ENCODE data around the gene PTMS. TPM values are rescaled to one million over a fixed set of nuclear protein-coding genes. Genes with fewer than 3 reads are reported as not detected.

PTMS gene
- total RNA-seq, 2 experiments from 2014 or later = 87.1 to 97.7 TPM

DNA sequence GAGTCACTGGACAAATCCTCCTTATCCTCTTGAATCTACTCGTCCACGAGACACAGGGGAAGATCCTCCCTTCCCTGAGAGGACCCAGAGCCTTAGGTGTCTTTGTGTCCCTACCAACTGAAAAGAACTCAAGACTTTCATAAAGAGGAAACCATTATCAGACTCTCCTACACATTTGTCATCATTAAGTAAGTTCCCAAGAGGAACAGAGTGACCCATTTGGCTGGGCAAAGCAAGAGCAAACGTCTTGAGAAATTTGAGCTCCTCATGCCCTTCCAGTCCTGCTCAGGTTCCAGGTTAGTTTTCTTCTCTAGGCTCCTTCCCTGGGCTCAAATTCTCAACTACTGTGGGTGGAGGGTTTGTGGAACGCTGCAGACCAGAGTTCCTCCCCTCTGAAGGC is 18.9 kb upstream of the PTMS start:
- POLR2A ChIA-PET = no interaction called here
- CTCF ChIA-PET = interaction anchor here (1.4 kb wide), 1 partner anchor 19 kb away, joined by 3 read pairs; the partner anchor contains the start of gene PTMS

DNA sequence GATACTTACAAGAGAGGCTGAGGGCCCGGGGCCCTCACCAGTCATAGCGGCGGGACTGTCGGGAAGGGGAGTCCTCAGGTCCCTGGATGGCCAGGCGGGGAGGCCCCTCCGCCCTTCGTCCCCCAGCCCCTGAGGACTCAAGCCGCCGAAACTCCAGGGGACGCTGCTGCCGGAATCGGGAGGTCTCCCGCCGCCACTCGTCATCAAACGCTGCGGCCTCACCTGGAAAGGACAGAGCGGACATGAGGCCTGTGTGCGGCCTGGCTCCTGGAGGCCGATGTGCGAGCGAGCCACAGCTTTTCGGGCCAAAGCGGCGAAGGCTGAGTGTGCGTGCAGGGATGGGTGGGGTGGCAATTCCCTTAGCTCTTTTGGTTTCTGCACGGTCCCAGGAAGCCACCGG is 17.4 kb upstream of the PTMS start:
- POLR2A ChIA-PET = no interaction called here
- CTCF ChIA-PET = no interaction called here

- ChIA-PET CTCF (interaction anchor here (5.7 kb wide), 1 partner anchor 23 kb away, joined by 85 read pairs; the partner anchor contains the start of gene LAG3), POLR2A (no interaction called here)
Observed at GRCh38 chr12:6750506-6750905, 15.7 kb upstream of the PTMS start.

DNA sequence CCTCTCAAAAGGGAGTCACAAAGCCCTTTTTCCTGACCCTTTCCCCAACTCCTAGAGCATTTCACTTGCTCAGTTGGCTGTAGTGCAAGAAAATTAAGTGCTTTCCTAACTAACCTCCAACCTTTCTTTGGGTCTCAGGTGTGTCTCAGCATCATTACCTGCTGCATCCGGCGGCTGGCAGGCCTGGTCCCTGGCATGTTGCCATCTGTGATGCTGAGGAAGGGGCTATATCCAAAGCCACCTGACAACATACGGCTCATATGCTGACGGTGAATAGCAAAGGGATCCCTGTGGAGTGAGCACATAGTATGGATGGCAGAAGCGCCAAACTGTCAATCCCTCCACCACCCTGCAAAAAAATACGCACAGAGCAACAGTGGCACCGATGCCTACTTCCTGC is 14.4 kb upstream of the PTMS start:
- POLR2A ChIA-PET = interaction anchor here (1.9 to 2.8 kb wide), 4 partner anchors 27 to 62 kb away, joined by 9 to 29 read pairs (median 10); partner anchors contain the start of genes COPS7A and ZNF384
- CTCF ChIA-PET = interaction anchor here (1.2 to 5.7 kb wide), 7 partner anchors 14 to 115 kb away, joined by 3 to 91 read pairs (median 26); partner anchors contain the start of genes COPS7A, GPR162, LAG3 and P3H3

- CTCF ChIA-PET = interaction anchor here (0.7 to 5.7 kb wide), 20 partner anchors 8 to 185 kb away, joined by 3 to 91 read pairs (median 6); partner anchors contain the start of genes CD4, CDCA3, COPS7A and GPR162
- POLR2A ChIA-PET = interaction anchor here (0.6 to 2.8 kb wide), 15 partner anchors 9 to 301 kb away, joined by 3 to 39 read pairs (median 6); partner anchors contain the start of genes COPS7A, PTMS, SPSB2 and TAPBPL
Observed at GRCh38 chr12:6752167-6752920, 13.8 kb upstream of the PTMS start.

GRCh38 chr12:6752921-6753771 is 13.0 kb upstream of the PTMS start, which contains the start of gene MLF2:
TSS of gene MLF2 (minus strand) at chr12:6753141. CDS start at chr12:6752334, 807 bp downstream.
- ChIA-PET CTCF (interaction anchor here (0.6 to 5.7 kb wide), 30 partner anchors 9 to 186 kb away, joined by 3 to 91 read pairs (median 4); partner anchors contain the start of genes CD4, CDCA3, COPS7A and GPR162), POLR2A (interaction anchor here (0.6 to 2.8 kb wide), 20 partner anchors 10 to 301 kb away, joined by 3 to 39 read pairs (median 4); partner anchors contain the start of genes COPS7A, PTMS, SPSB2 and TAPBPL)

DNA sequence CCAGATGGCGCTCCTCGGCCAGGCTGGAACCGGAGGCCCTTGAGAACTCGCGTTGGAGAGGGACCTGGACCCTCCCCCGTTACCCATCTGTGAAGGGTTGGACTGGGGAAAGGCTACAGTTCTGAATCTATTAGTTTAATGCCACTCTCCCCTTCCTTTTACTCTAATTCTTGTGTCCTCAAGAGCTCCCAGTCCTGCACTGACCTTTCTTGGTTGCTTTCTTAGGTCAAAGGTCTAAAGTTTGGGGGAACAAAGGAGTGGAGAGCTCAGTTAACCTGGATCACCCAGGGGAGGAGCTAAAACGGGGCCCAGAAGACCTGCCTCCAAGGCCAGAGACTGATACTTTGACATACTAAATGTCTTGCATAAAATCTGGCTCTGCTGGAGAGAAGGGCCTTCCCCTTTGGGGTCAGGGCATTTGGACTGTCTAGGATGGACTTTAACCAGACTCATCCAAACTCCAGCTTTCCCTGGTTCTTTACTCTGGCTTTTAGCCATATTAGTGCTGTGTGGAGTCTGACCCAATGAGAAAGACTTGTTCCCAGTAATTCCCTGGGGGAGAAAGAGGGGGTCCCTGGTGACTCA is 12.3 kb upstream of the PTMS start:
- ChIA-PET POLR2A (interaction anchor here (0.9 to 2.8 kb wide), 14 partner anchors 11 to 302 kb away, joined by 3 to 39 read pairs (median 8); partner anchors contain the start of genes COPS7A, PTMS, SPSB2 and TAPBPL), CTCF (interaction anchor here (0.6 to 5.7 kb wide), 22 partner anchors 9 to 159 kb away, joined by 3 to 91 read pairs (median 6); partner anchors contain the start of genes CD4, CDCA3, COPS7A and GPR162)

DNA sequence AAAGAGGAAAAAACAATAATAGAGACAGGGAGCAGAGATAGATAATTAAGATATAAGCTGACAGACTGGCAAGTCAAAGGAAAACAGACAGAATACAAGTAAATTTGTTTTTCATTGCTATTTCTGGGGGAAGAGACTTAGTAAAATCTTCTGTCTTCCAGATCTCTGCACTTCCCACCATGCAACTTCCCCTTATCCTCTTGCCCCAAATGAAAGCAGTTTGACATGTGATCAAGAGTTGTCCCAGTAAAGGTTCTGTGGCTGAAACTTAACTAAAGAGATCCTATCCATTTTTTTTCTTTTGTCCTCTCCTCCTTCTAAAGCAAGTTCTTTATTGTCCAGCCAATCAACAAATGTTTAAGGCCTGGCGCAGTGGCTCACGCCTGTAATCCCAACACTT is 11.8 kb upstream of the PTMS start:
- ChIA-PET POLR2A (interaction anchor here (2.3 to 2.8 kb wide), 4 partner anchors 12 to 98 kb away, joined by 12 to 39 read pairs (median 22); partner anchors contain the start of genes COPS7A, PTMS and USP5), CTCF (interaction anchor here (0.6 to 5.7 kb wide), 18 partner anchors 8 to 124 kb away, joined by 3 to 91 read pairs (median 8); partner anchors contain the start of genes CD4, CDCA3, COPS7A and GPR162)

GRCh38 chr12:6757028-6757690 is 9.0 kb upstream of the PTMS start:
- ChIA-PET POLR2A (no interaction called here), CTCF (interaction anchor here (1.6 to 1.8 kb wide), 3 partner anchors 8 to 116 kb away, joined by 3 to 4 read pairs (median 4); partner anchors contain the start of gene SPSB2)

- POLR2A ChIA-PET = no interaction called here
- CTCF ChIA-PET = interaction anchor here (1.6 to 2.6 kb wide), 4 partner anchors 8 to 114 kb away, joined by 3 to 9 read pairs (median 5); partner anchors contain the start of gene SPSB2
Observed at GRCh38 chr12:6758506-6759095, 7.6 kb upstream of the PTMS start.

- CTCF ChIA-PET = interaction anchor here (0.6 to 2.6 kb wide), 5 partner anchors 15 to 126 kb away, joined by 3 to 9 read pairs (median 4); no protein-coding TSS in a partner anchor
- POLR2A ChIA-PET = no interaction called here
Observed at GRCh38 chr12:6759741-6760140, 6.4 kb upstream of the PTMS start.

DNA sequence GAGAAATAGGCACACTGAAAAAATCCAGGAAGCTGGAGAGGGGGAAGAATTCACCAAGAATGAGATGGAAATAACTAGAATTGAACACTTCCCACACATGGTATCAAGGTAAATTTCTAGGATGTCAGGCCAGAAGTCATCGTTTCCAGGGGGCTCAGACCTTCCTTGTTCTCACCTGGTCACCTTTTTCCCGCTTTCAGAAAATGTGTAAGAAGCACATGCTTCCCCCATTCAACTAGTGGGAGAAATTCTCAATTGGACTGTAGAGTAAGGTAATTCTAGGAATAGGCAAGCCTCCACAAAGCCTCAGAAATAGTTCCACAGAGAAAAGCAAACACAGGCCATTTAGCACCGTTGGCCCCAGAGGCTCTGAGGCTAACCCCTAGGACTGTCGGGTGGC is 2.8 kb upstream of the PTMS start:
- ChIA-PET CTCF (interaction anchor here (1.9 kb wide), 1 partner anchor 10 kb away, joined by 9 read pairs; the partner anchor contains the start of gene MLF2), POLR2A (interaction anchor here (0.7 kb wide), 1 partner anchor 74 kb away, joined by 10 read pairs; the partner anchor contains the start of gene ZNF384)

DNA sequence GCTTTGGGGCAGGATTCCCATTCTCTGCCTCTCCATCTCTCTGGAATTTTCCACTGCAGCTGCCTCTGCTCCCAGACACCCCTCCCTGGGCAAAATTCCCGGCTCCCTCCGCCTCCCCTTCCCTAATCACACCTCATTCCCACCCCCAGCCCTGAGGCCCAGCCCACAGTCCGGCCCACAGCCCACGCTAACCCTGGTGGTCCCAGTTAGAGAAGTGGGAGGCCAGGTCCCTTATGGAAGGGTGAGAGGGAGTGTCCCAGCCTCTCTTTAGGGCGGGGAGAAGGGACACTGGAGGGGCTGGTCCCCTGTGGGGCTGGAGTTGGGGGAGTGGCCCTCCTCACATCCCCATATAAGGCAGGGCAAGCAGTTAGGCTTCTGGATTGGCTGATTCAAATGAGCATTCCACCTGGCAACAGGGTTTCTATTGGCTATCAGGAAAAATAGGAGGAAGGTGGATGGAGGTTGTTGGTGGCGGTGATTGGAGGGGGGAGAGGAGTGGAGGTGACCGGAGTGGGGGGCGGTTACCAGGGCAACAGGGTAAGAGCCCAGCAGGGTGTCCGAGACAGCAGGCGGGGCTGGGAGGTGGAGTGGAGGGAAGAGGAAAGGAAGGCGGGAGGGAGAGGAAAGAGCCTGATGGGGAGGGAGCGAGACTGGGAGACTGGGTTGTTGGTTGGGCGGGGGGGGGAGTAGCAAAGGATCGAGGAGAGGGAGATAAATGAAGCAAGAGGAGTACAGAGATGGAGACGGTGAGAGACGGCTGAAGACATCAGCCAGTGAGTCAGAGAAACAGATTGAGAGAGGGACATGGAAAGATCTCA is 1.9 kb upstream of the PTMS start:
- POLR2A ChIA-PET = interaction anchor here (0.7 kb wide), 1 partner anchor 75 kb away, joined by 10 read pairs; the partner anchor contains the start of gene ZNF384
- CTCF ChIA-PET = interaction anchor here (0.6 to 4.2 kb wide), 3 partner anchors 11 to 54 kb away, joined by 3 to 45 read pairs (median 42); partner anchors contain the start of gene MLF2

DNA sequence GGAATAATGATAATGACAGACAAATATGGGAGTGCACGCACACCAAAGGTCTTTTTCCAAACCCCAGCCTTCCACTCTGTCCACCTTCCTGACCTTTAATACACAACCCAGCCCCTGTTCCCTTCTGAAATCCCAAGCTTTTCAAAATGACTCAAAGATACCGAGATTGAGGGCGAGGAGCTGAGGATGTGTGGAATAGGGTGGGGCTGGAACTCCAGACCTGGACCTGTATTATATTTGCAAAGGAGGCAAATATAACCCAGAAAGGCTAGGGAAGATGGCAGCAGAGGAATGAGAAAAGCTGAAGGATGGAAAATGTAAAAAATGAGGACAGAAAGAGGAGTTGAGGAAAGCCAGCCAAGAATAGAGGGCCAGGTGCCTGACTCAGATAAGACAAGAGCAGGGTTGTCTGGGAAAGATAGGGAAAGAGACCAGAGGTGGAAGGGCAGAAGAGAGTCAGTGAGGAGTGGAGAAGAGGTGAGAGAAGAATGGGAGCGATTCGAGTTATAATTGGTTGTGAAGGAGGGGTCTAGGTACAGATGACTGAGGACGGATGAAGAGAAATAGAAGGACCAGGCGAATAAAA is 1.0 kb upstream of the PTMS start:
- CTCF ChIA-PET = interaction anchor here (0.8 to 4.2 kb wide), 9 partner anchors 9 to 199 kb away, joined by 3 to 45 read pairs (median 5); partner anchors contain the start of gene MLF2
- POLR2A ChIA-PET = interaction anchor here (2.0 kb wide), 2 partner anchors 10 to 12 kb away, joined by 8 to 14 read pairs; partner anchors contain the start of gene MLF2

DNA sequence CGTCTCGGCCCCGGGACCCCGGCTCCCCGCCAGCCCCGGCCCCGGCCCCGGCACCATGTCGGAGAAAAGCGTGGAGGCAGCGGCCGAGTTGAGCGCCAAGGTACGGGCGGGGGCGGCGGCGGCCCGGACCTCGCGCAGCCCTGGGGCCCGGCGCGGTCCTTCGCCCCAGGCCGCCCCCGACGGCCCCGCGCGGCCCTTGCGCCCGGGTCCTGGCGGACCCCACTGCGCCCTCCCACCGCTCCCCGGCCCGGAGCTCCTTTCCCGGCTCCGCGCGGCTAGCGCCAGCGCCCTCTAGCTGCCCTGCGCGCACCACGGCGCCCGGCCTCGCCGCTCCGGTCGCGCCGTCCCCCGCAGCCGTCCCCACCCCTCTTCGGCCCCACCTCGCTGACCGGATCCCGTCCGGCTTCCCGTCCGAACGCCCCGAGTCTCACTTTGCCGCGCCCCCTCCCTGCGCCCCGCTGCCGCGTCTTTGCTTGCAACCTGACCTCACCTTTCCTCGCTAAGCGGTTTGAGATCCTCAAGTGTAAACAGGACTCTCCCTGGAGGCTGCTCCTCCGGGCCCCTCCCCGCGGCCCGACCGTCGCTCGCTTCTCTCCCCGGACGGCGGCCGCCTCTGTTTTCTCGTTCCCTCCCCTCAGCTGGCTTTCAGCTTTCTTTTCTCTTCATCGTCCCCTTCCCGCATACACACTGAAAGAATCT is 637 bp downstream of the PTMS start:
- POLR2A ChIA-PET = interaction anchor here (0.6 to 2.9 kb wide), 9 partner anchors 8 to 171 kb away, joined by 3 to 14 read pairs (median 3); partner anchors contain the start of genes COPS7A, MLF2, SPSB2 and ZNF384
- CTCF ChIA-PET = interaction anchor here (0.8 to 4.2 kb wide), 24 partner anchors 9 to 342 kb away, joined by 3 to 45 read pairs (median 4); partner anchors contain the start of genes C12orf57, COPS7A, GPR162 and MLF2

All from activated CD8-positive, alpha-beta memory T cell treated with anti-CD3 and anti-CD28 coated beads for 36 hours (primary cell).